ENCODE measurements around the gene ORM1.

GRCh38 chr9:114289106-114289505 lies 33.8 kb upstream of the ORM1 start:
- TF ChIP-seq CTCF (IDR thresholded peaks at IDR 0.05 in 8 of 11, conservative IDR thresholded peaks at IDR 0.05 in 3 of 11) (no peak), POLR2AphosphoS5 (IDR thresholded peaks at IDR 0.05) (no peak)
